Left kidney (tissue), 2 donors: Measurements from ENCODE around the gene ATP2C2. TPM values are rescaled to one million over a fixed set of nuclear protein-coding genes. Genes with fewer than 3 reads are reported as not detected.
"Not testable (repeated sequence)": the region's sequence is repeated elsewhere in the genome, so short reads cannot be mapped to it uniquely, and the experiment has no call there.

Experiments
- DNase-seq: peaks from one replicate; pipeline ENCODE4 v3.0.0-alpha.2; 2013
- polyA plus RNA-seq: library from polyadenylated mRNA; unstranded; fragments of 120-200 nt; gene quantifications from one replicate; pipeline ENCODE4 v1.2.1, GENCODE V29; 2013; ENCODE audit not compliant: insufficient read length

Gene ATP2C2
- polyA plus RNA-seq, 1 donor = 1.4 TPM

DNA sequence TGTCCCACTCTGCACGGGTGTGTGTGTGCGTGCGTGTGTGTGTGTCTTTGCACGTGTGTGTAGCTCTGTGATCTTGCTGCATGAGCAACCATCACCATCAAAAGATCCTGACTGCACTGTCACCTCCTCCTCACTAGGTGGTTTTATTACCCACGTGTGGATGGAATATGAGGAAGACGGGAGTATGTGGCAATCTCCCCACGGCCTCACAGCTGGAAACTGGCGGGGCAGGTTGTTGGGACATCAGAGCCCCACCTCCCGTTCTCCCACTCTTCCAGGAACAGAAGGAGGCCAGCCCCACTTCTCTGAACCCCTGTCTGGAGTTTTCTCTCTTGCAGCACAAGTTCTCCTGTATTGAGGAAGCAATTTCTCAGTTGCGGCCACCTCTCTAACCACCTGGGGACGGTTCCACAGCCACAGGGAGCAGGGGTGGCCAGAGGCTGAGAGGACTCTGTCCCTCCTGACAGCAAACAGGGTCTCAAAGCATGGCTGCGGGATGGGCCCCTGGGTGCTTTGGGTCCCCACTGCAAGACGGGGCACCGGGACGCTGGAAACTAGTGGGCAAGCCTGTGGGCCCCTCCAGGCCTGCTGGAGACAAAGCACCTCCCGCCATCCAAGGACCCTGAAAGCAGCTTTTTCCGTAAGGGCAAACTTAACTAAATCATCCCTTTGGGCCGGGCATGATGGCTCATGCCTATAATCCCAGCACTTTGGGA, 27.9 kb upstream of the ATP2C2 start:
- no peak for DNase-seq

GRCh38 chr16:84341528-84342295, 26.6 kb upstream of the ATP2C2 start:
- no peak for DNase-seq

GRCh38 chr16:84343800-84344199, 24.5 kb upstream of the ATP2C2 start:
- DNase-seq = not testable (repeated sequence)

- no peak for DNase-seq
Observed at GRCh38 chr16:84344781-84345180, 23.6 kb upstream of the ATP2C2 start.

DNA sequence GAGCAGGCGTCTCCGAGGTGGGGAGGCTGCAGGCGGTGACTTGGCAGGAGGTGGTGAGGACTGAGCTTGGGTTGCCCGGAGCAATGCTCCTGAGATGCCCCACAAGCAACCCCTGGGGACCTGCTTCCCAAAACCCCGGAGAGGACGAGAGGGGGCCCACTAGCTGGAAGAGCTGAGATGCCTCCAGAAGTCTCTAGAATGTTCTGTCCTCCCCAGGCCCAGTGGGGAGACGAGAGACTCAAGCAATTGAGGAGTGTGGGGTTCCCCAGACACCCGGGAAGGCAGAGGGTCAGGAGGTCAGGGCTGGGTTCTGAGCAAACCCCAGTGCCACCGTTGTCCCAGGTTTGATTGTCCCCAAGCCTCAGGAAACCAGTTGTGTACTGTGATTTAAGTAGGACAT, 21.2 kb upstream of the ATP2C2 start:
- no peak for DNase-seq

DNA sequence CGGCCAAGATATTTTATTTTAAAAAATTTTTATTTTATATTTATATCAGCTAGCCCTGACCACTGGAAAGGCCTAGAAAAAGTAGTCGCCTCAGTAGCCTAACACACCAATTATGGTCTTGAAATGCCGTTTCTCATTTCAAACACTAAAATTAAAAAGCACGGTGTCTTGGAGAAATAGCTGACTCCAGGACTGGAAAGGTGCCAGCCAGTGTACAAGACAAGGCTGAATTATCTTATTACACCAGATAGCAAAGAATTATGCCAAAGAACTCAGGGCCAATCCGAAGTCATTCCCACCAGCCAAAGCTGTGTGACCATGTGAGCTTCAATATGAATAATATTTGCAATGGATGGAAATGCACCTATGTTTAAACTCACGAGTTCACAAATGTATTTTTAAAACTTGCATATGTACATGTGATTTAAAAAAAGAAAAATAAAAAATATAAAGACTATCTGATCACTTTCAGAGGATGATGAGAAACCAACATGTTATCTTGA, 19.9 kb upstream of the ATP2C2 start:
- DNase-seq = no peak

DNA sequence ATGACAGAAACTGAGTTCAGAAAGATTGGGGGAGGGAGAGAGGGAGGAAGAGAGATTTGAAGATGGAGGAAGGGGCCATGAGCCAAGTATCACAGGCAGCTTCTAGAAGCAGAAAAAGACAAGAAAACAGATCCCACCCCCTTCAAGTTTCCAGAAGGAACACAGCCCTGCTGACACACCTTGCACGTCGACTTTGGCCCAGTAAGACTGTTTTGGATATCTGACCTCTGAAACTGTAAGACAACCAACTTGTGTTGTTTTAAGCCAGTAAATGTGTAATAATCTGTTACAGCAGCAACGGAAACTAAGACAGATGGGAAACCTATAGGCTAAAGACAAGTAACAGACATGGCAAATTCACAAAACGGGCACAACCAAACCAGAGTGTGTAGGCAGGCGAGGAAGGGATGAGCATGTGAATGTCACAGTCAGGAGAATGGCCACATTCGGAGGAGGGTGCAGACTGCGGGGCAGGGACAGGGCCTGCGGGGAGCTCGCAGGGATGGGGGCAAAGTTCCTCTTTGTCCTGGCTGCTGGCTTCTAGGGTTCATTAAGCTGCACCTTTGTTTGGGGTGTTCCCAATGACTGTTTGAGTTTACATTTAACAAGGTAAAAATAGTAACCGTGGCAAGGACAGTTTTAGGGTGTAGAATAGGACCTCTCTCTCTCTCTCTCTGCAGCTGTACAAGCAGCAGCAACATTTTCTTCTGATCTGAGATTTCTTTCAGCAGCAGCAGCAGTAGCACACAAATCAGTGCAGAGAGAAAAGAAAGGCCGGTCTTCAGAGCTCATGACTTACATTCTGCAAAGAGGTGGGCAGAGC, 18.3 kb upstream of the ATP2C2 start:
- no peak for DNase-seq

DNA sequence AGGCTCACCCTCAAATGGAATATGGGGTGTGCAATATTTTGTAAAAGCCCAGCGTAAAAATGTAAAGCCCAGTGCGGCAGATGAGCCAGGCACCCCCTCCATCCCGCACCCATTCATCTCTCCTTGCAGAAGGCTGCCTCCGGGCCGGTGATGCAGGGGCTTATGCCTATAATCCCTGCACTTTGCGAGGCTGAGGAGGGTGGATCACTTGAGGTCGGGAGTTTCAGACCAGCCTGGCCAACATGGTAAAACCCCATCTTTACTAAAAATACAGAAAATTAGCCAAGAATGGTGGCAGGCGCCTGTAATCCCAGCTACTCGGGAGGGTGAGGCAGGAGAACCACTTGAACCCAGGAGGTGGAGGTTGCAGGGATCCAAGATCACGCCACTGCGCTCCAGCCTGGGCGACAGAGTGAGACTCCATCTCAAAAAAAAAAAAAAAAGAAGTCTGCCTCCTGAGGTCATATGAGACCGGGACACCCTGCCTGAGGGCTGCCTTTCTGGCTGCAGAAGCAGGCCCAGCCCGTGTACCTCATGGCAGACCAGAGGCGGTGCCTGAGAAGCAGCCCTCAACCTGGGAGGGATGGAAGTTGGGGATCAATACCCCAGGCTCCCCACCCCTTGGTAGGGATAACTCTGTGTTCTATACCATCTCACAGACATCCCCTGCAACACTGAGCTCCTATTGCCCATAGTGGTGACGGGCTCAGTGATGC, 17.5 kb upstream of the ATP2C2 start:
- no peak for DNase-seq

DNA sequence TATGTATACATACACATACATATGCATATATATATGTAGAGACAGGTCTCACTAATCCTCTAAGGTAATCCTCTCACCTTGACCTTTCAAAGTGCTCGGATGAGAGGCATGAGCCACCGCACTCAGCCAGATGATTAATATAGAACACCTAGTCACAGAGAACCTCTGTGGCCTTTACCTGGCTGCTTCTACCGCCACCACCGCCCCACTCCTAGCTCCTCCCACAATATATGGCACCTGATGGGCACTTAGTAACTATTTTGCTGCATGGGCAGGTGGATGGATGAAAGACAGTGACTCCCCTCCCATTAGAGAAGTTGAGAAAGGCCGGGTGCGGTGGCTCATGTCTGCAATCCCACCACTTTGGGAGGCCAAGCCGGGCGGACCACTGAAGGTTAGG, 16.7 kb upstream of the ATP2C2 start:
- DNase-seq = no peak

- no peak for DNase-seq
Observed at GRCh38 chr16:84354306-84354705, 14.0 kb upstream of the ATP2C2 start.

GRCh38 chr16:84355149-84355548, 13.2 kb upstream of the ATP2C2 start:
- DNase-seq = no peak

GRCh38 chr16:84356176-84356575, 12.2 kb upstream of the ATP2C2 start:
- DNase-seq = no peak

- DNase-seq = no peak
Observed at GRCh38 chr16:84356591-84357116, 11.7 kb upstream of the ATP2C2 start.

- no peak for DNase-seq
Observed at GRCh38 chr16:84357191-84357651, 11.1 kb upstream of the ATP2C2 start.

- DNase-seq = no peak
Observed at GRCh38 chr16:84358601-84359295, 9.6 kb upstream of the ATP2C2 start.

DNA sequence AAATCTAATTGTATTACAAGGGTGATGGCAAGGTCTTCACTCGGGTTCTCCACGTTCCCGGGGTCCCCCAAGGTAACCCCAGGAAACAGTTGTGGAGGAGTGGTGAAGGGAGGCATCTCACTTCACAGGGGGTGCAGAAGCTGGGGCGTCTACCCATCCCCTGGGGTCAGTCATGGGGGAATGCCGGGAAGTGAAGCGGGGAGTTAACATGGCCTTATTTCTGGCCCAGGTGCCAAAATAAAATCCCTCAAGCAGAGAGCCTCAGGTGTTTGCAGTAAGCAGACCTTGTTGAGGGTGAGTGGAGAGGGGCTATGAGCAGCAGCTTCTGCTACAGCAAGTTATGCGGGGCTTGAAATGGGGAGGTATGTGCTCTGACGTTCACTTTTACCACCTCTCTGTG, 9.0 kb upstream of the ATP2C2 start:
- no peak for DNase-seq

DNA sequence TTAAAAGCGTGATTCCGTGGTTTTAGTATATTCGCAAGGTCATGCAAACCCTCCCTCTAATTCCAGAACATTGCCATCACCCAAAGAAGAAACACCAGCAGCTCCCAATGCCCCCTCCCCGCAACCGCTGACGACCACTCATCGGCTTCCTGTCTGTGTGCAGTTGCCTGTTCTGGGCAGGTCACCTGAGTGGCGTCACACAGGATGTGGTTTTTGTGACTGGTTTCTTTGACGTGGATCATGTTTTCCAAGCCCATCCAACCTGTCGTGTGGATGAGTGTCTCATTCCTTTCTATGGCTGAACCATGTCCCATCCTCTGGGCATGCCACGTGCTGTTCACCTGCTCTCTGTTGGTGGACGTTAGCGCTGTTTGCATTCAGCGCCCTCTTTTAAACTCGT, 8.2 kb upstream of the ATP2C2 start:
- DNase-seq = no peak

GRCh38 chr16:84360748-84361147, 7.6 kb upstream of the ATP2C2 start:
- no peak for DNase-seq

DNA sequence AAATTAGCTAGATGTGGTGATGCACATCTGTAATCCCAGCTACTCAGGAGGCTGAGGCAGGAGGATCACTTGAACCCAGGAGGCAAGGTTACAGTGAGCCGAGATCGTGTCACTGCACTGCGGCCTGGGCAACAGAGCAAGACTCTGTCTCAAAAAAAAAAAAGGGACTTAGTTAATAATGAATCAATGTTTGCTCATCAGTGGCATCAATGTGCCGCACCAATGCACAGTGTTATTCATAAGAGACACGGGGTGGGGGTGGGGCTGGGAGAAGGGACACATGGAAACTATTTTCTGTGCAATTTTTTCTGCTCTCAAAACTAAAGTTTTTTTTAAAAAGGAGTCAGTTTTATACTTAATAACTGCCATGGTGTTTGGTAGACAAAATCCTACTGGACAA, 6.8 kb upstream of the ATP2C2 start:
- no peak for DNase-seq

DNA sequence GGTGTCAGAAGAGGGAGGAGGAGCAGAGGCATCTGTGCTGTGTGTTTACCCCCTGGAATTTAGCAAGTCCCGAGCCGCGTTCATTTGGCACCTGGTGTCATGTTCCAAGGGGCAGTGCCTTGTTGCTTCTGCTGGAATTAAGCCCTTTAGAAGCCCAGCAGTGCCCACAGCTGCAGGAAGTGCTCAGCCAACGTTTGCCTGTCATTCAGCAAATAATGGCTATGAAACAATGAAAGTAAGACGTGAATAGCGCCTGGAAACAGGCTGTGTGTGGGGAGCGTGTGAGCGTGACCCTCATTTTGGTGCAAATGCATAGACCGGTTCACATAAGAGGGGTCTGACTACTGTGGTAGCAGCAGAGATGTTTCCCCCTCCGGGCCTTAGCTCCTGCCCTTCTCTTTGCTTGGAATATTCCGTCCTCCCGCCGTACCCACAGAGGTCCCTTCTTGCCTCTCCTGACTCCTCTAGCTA, 5.8 kb upstream of the ATP2C2 start:
- DNase-seq = no peak

- no peak for DNase-seq
Observed at GRCh38 chr16:84366208-84366607, 2.1 kb upstream of the ATP2C2 start.
